Measurements from ENCODE around the gene LDLRAD4. TPM values are rescaled to one million over a fixed set of nuclear protein-coding genes. Genes with fewer than 3 reads are reported as not detected.

The LDLRAD4 gene
- total and polyA plus RNA-seq, 9 of the 15 experiments (the other 6 are each of a cell fraction or from before 2014, with no cell fraction given): 0.01 TPM; not detected in 8

- TF ChIP-seq TOE1 (IDR thresholded peaks at IDR 0.05; ENCODE audit: borderline replicate concordance) (no peak), TOE1 (CRISPR knock-in tag; IDR thresholded peaks at IDR 0.05; ENCODE audit: borderline replicate concordance, low read depth) (no peak), HDAC6 (IDR thresholded peaks at IDR 0.05; ENCODE audit: low read depth, low read length) (no peak), SNAPC5 (CRISPR knock-in tag; IDR thresholded peaks at IDR 0.05) (no peak), RBM25 (IDR thresholded peaks at IDR 0.05; ENCODE audit: low read depth, low read length, severe bottlenecking) (no peak), TFAP4 (CRISPR knock-in tag; IDR thresholded peaks at IDR 0.05; ENCODE audit: borderline replicate concordance) (no peak), MYBL2 (IDR thresholded peaks at IDR 0.05; ENCODE audit: low read depth) (no peak), MYBL2 (CRISPR knock-in tag; IDR thresholded peaks at IDR 0.05; ENCODE audit: borderline replicate concordance) (no peak), ZBTB5 (IDR thresholded peaks at IDR 0.05) (no peak)
These were observed 202.6 kb downstream of the LDLRAD4 start (continued) for GRCh38 chr18:13420969-13421686.

All from K562 (cell line).